Upper lobe of left lung (tissue), 6 donors: ENCODE measurements around the gene COBLL1. TPM values are rescaled to one million over a fixed set of nuclear protein-coding genes. Genes with fewer than 3 reads are reported as not detected.

Experiments
- ATAC-seq, 2 donors: fragments of 200-7000 bp; cut with Tn5 transposase; one replicate each; pipeline ENCODE4 v1.9.1; 2022; ENCODE audit warnings: mild to moderate bottlenecking in 2 of 2, moderate library complexity in 2 of 2; ENCODE audit not compliant: low FRiP score in 2 of 2
- DNase-seq, 2 donors: peaks; one replicate each; pipeline ENCODE4 v3.0.0-alpha.2; 2019 to 2020
- H3K27ac ChIP-seq, 4 donors: fragments of 200-600 bp; sonication (generic); one replicate each; pipeline ENCODE4 v1.5.1; 2016 to 2019
- H3K27me3 ChIP-seq, 4 donors: fragments of 200-600 bp; sonication (generic); one replicate each; pipeline ENCODE4 v1.5.1; 2017 to 2019
- H3K36me3 ChIP-seq, 4 donors: fragments of 200-600 bp; sonication (generic); one replicate each; pipeline ENCODE4 v1.5.1; 2016 to 2019
- H3K4me1 ChIP-seq, 4 donors: fragments of 200-600 bp; sonication (generic); one replicate each; pipeline ENCODE4 v1.5.1; 2018 to 2019
- H3K4me3 ChIP-seq, 4 donors: fragments of 200-600 bp; sonication (generic); one replicate each; pipeline ENCODE4 v1.5.1; 2017 to 2019; ENCODE audit warnings: mild to moderate bottlenecking in 2 of 4, moderate library complexity in 1 of 4
- H3K9me3 ChIP-seq, 4 donors: fragments of 200-600 bp; sonication (generic); one replicate each; pipeline ENCODE4 v1.5.1; 2018 to 2019
- CTCF ChIP-seq, 6 experiments: fragments of 450-650 bp in 4 of 6; fragments of 200-600 bp in 2 of 6; sonication (generic) in 2 of 6; IDR thresholded peaks; one replicate each; pipeline ENCODE4 v1.5.1; 2016 to 2019; ENCODE audit warnings: antibody characterized with exemption in 6 of 6
- EP300 ChIP-seq, 4 donors: sonication (generic); formaldehyde crosslinking; IDR thresholded peaks; one replicate each; pipeline ENCODE4 v1.5.1; 2017; ENCODE audit warnings: antibody characterized with exemption in 4 of 4, control low read depth in 2 of 4
- POLR2A ChIP-seq, 4 donors: fragments of 450-650 bp; IDR thresholded peaks; one replicate each; pipeline ENCODE4 v1.5.1; 2016 to 2017; ENCODE audit warnings: antibody characterized with exemption in 4 of 4, mild to moderate bottlenecking in 2 of 4
- POLR2AphosphoS5 ChIP-seq, 2 donors: sonication (generic); formaldehyde crosslinking; IDR thresholded peaks; one replicate each; pipeline ENCODE4 v1.5.1; 2017; ENCODE audit warnings: antibody characterized with exemption in 2 of 2
- WGBS, 2 donors: methylation state at CpG; one replicate each; pipeline ENCODE4 v1.1.5; 2017 to 2018; 5-methylcytosine and 5-hydroxymethylcytosine counted together
- total RNA-seq, 6 donors: library from RNA; depleted of rRNA in 4 of 6; stranded (reverse); fragments of >200 nt in 4 of 6; gene quantifications; one replicate each; pipeline versions ENCODE4 v1.1.0 to v1.2.1, GENCODE V29; 2016 to 2021
- donor health status: DM: no; HTN: no; CAD: no; lungs with moderate emphysema.
- donor health status: DM: no; HTN: yes; CAD: no; lungs with severe emphysema.

Gene COBLL1
- total RNA-seq, 6 donors from 2014 or later = 64.3 to 128 (median 90.1) TPM

GRCh38 chr2:164875334-164876205 is 33.9 kb upstream of the COBLL1 start:
- Histone ChIP-seq H3K4me3 (no peak overlapping the region), H3K27me3 (no peaks in the 10 kb centered on the region), H3K36me3 (no peaks in the 10 kb centered on the region), H3K9me3 (no peaks in the 10 kb centered on the region), H3K27ac (no peak overlapping the region), H3K4me1 (no peaks in the 10 kb centered on the region)
- DNase-seq (no peak), ATAC-seq (no peak)
- WGBS, 2 donors = 95 to 99% methylated on average over 10 of the region's 10 CpGs
- TF ChIP-seq POLR2A (IDR thresholded peaks at IDR 0.05) (no peak), EP300 (IDR thresholded peaks at IDR 0.05) (no peak), POLR2AphosphoS5 (IDR thresholded peaks at IDR 0.05) (no peak), CTCF (IDR thresholded peaks at IDR 0.05) (no peak)

GRCh38 chr2:164873210-164873908 is 31.7 kb upstream of the COBLL1 start:
- Histone ChIP-seq H3K4me3 (no peak overlapping the region), H3K27ac (no peak overlapping the region), H3K36me3 (no peaks in the 10 kb centered on the region), H3K9me3 (no peaks in the 10 kb centered on the region), H3K27me3 (no peaks in the 10 kb centered on the region), H3K4me1 (no peaks in the 10 kb centered on the region)
- ATAC-seq = no peak
- DNase-seq = no peak
- TF ChIP-seq POLR2A (IDR thresholded peaks at IDR 0.05) (no peak), CTCF (IDR thresholded peaks at IDR 0.05) (no peak), EP300 (IDR thresholded peaks at IDR 0.05) (no peak), POLR2AphosphoS5 (IDR thresholded peaks at IDR 0.05) (no peak)
- WGBS, 2 donors = 86 to 88% methylated on average over 9 of the region's 9 CpGs

GRCh38 chr2:164871404-164871803 is 29.8 kb upstream of the COBLL1 start:
- ATAC-seq (no peak), DNase-seq (no peak)
- Histone ChIP-seq H3K27ac (no peak overlapping the region), H3K36me3 (no peaks in the 10 kb centered on the region), H3K4me1 (no peaks in the 10 kb centered on the region), H3K4me3 (no peak overlapping the region), H3K9me3 (no peaks in the 10 kb centered on the region), H3K27me3 (no peaks in the 10 kb centered on the region)
- 82 to 96% methylated on average over 2 of the region's 2 CpGs for WGBS, 2 donors
- TF ChIP-seq POLR2A (IDR thresholded peaks at IDR 0.05) (no peak), POLR2AphosphoS5 (IDR thresholded peaks at IDR 0.05) (no peak), EP300 (IDR thresholded peaks at IDR 0.05) (no peak), CTCF (IDR thresholded peaks at IDR 0.05) (no peak)

GRCh38 chr2:164869420-164869772 is 27.8 kb upstream of the COBLL1 start:
- DNase-seq = no peak
- no peaks in the 10 kb centered on the region for H3K9me3 ChIP-seq
- H3K27me3 ChIP-seq = no peaks in the 10 kb centered on the region
- no peak overlapping the region for H3K4me3 ChIP-seq
- TF ChIP-seq POLR2A (IDR thresholded peaks at IDR 0.05) (no peak), CTCF (IDR thresholded peaks at IDR 0.05) (no peak), EP300 (IDR thresholded peaks at IDR 0.05) (no peak), POLR2AphosphoS5 (IDR thresholded peaks at IDR 0.05) (no peak)
- H3K4me1 ChIP-seq = no peaks in the 10 kb centered on the region
- no peak overlapping the region for H3K27ac ChIP-seq
- no peaks in the 10 kb centered on the region for H3K36me3 ChIP-seq
- ATAC-seq = no peak
